Fibroblast of villous mesenchyme (primary cell): ENCODE data around the gene VN1R5. TPM values are rescaled to one million over a fixed set of nuclear protein-coding genes. Genes with fewer than 3 reads are reported as not detected.

Experiments used
- DNase-seq: peaks from one replicate; pipeline ENCODE4 v3.0.0-alpha.2; 2010; ENCODE audit warnings: low read depth
- H3K4me3 ChIP-seq: 2 replicates; pipeline ENCODE4 v1.5.1; 2011; ENCODE audit warnings: low read depth, mild to moderate bottlenecking, low read length
- total RNA-seq: library from RNA; depleted of rRNA; stranded (reverse); fragments of >200 nt; gene quantifications from 2 replicates; pipeline ENCODE4 v1.2.3, GENCODE V29; 2012
- TF ChIP-seq, protein P1 (sequence below): IDR thresholded peaks from 2 replicates; pipeline ENCODE4 v1.5.1; 2012; ENCODE audit warnings: low read depth, mild to moderate bottlenecking, low read length; ENCODE audit not compliant: insufficient read depth

VN1R5 gene
- total RNA-seq, 1 donor, result not detected

DNA sequence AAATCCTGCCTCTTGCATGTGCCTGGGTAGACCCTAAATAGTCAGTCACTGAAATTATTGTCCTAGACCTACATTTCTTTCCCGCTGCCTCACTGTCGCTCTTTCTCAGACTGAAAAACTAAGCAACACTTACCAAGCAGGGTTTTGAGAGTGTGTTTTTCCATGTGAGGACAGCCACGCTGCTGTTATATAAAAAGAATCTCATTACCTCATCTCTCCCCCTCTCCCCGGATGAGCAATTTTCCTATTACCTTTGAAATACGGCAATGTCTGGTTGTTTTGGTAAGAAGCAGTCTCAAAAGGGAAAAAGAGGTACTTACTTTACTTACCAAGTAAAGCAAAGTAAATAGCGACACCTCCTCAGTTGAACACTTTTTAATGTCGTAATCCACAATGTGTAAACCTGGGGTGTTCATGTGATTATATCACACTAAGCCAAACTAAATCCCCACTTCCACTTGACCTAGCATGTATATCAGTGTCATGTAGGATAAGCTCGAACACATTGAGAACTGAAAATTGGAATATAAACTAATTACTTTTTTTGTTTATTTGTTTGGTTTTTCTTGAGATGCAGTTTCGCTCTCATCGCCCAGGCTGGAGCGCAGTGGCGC is 12.2 kb upstream of the VN1R5 start:
- no peak overlapping the region for H3K4me3 ChIP-seq
- TF ChIP-seq, protein P1, sequence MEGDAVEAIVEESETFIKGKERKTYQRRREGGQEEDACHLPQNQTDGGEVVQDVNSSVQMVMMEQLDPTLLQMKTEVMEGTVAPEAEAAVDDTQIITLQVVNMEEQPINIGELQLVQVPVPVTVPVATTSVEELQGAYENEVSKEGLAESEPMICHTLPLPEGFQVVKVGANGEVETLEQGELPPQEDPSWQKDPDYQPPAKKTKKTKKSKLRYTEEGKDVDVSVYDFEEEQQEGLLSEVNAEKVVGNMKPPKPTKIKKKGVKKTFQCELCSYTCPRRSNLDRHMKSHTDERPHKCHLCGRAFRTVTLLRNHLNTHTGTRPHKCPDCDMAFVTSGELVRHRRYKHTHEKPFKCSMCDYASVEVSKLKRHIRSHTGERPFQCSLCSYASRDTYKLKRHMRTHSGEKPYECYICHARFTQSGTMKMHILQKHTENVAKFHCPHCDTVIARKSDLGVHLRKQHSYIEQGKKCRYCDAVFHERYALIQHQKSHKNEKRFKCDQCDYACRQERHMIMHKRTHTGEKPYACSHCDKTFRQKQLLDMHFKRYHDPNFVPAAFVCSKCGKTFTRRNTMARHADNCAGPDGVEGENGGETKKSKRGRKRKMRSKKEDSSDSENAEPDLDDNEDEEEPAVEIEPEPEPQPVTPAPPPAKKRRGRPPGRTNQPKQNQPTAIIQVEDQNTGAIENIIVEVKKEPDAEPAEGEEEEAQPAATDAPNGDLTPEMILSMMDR, result no peak
- no peak for DNase-seq

DNA sequence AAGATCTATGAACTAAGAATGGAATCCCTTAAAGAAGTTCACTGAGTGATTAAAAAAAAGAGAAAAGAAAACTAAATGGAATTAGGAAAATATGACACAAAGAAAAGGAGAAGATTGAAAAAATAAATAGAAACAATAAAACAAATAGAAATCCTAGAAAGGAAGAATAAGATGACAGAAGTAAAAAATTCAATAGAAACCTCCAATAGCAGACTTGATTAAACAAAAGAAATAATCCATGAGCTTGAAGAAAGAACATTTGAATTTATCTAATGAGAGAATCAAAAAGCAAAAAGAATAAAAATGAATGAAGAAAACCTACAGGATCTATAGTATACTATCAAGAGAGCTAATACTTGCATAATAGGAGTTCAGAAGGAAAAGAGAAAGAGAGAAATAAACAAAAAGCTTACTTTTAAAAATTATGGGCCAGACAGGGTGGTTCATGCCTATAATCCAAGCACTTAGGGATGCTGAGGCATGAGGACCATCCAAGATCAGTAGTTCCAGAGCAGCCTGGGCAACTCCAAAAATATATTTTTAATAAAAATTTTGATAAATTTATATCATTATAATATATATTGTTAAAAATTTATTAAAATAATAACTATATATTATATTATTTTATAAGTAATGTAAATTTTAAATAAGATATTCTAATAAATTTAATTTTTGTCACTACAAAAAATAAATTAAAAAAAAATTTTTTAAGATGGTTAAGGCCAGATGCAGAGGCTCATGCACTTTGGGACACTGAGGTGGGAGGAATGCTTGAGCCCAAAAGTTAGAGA is 9.4 kb upstream of the VN1R5 start:
- H3K4me3 ChIP-seq, result no peak overlapping the region
- no peak for DNase-seq
- TF ChIP-seq, protein P1, result no peak

DNA sequence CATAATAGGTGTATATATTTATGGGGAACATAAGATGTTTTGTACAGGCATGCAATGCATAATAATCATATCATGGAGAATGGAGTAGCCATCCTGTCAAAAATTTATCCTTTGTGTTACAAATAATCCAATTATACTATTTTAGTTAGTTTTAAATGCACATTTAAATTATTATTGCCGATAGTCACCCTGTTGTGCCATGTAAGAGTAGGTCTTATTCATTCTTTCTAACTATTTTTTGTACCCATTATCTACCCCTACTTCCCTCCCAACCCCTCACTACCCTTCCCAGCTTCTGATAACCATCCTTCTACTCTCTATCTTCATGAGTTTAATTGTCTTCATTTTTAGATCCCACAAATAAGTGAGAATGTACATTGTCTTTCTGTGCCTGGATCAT is 8.3 kb upstream of the VN1R5 start:
- TF ChIP-seq, protein P1, result no peak
- H3K4me3 ChIP-seq, result no peak overlapping the region
- no peak for DNase-seq

DNA sequence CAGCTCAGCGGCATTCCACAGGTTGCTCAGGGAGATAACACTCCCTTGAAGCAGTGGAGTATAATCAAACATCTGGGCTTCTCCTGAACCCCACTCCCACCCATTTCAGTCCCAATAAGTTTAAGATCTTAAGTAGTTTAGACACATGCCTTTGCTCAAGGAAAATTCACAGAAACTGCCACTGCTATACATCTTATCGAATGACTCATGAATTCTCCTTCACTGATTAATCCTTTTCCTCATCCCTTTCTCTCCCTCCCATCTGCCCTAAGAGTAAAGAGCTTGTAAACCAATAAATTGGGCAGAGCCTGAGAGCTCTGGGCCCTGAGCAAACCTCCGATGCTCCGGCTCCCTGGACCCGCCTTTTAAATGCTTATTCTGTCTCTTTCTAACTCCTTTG is 10.2 kb downstream of the VN1R5 start:
- TF ChIP-seq, protein P1, result no peak
- no peak overlapping the region for H3K4me3 ChIP-seq
- DNase-seq, result peak; percentile 59

DNA sequence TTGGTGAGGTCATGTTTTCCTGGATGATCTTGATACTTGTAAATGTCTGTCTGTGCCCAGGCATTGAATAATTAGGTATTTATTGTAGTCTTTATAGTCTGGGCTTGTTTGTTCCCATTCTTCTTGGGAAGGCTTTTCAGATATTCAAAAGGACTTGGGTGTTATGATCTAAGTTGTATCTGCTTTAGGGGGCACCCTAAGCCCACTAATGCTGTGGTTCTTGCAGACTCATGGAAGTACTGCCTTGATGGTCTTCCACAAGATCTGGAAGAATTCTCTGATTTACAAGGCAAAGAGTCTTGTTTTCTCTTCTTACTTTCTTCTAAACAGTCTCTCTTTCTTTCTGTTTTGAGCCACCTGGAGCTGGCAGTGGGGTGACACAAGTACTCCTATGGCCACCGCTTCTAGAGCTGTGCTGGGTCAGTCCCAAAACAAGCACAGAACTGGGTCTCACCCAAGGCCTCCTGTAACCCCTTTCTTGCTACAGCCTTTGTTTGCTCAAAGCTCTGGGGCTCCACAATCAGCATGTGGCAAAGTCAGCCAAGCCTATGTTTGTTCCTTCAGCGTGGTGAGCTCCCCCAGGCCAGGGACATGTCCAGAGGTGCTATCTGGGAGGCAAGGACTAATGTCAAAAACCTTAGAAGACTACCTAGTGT is 12.6 kb downstream of the VN1R5 start:
- DNase-seq, result peak; percentile 52
- H3K4me3 ChIP-seq, result no peak overlapping the region
- TF ChIP-seq, protein P1, result peak; percentile 15

DNA sequence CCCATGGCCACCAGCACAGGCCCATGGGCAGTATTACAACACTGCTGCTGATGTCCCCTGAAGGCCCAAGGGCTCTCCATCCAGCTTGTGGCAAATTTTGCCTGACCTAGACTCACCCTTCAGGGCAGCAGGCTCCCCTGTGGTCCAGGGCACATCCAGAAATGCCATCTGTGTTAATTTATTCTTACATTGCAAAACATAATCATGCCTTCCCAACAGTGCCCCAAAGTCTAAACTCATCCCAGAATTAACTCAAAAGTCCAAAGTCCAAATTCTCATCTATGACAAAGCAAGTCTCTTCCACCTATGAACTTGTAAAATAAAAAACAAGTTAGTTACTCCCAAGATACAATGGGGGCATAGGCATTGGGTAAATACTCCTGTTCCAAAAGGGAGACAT is 13.3 kb downstream of the VN1R5 start:
- TF ChIP-seq, protein P1, result no peak
- no peak for DNase-seq
- H3K4me3 ChIP-seq, result no peak overlapping the region
